Measurements from ENCODE around the gene CTRB1.

The CTRB1 gene

DNA sequence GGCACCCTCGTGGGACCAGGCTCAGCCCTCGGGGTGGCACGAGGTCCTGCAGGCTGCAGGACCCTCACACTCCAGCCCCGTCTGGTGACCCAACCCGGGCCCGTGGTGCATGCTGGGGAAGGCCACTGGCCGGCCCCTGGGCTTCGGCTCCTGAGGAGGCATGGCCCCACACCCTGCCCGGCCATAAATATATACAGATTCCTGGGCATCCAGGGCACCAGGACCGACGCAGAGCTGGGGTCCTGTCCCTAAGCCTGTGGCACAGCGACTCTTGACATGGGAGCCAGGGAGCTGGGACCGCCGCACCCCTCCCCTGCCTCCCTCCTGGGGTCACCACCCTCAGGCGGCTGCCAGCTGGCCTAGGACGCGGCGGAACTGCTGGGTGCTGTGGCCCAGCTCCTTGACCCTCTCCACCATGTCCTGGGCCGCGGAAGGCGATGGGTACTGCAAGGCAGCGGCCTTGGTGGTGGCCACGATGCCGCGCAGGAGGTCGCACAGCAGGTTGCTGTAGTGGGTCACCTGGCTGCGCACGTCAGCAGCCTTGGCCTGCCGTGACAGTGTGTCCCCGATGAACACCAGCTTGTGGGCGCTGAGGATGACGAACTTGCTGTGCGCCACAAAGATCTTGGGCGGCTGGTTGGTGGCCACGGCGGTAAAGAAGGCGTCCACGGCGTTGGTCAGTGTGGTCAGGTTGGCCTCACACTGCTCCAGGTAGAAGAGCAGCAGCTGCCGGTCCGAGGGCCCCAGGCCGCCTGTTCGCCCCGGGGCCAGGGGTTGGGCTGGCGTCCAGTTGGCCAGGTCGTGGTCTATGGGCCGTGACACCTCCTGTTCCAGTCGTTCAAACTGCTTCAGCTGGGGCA, 10.6 kb downstream of the CTRB1 start:
- TF ChIP-seq GATA3 (IDR thresholded peaks at IDR 0.05; ENCODE audit: low read depth, low read length): no peak
- TF ChIP-seq GATA2 (IDR thresholded peaks at IDR 0.05; ENCODE audit: low read depth, low read length): no peak

DNA sequence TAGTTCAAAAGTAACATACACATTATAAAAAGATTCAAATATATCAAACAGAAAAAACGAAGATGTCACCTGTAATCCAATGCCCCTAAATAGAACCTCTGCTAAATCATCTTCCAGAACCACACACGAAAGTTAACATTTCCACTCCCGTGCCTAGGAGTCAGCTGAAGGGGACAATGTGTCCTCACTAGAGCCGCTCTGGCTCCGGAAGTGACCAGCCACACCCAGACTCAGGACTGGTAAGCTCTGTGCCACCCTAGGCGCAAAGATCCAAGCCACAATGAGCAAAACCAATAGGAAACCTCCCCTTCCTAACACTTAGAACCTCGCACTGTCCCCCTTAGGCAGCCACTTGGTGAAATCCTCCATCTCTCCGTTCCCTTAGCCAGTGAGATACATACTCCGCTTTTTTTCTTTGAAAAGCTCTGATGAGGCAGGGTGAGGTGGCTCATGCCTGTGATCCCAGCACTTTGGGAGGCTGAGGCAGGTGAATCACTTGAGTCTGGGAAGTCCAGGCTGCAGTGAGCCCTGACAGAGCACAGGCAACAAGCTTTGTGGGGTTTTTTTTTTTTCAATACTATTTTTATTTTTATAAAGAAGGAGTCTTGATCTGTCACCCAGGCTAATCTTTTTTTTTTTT, 11.8 kb downstream of the CTRB1 start:
- no peak for TF ChIP-seq GATA2 (IDR thresholded peaks at IDR 0.05; ENCODE audit: low read depth, low read length)
- no peak for TF ChIP-seq GATA3 (IDR thresholded peaks at IDR 0.05; ENCODE audit: low read depth, low read length)

DNA sequence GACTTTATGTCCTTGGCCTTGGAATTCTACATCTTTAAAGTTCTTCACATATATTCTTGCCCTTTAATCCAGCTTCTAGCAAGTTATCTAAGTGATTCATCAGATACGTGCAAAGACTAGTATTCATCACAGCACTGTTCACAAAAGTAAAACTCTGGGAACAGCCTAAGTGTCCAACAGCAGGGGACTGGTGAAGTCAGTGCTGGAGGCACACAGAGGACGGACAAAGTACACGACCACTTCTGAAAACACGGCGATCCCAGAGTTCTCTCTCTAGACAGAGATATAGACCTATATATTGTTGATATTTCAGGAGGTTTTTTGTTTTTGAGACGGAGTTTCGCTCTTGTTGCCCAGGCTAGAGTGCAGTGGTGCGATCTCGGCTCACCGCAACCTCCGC, 12.8 kb downstream of the CTRB1 start:
- TF ChIP-seq GATA2 (IDR thresholded peaks at IDR 0.05; ENCODE audit: low read depth, low read length): no peak
- TF ChIP-seq GATA3 (IDR thresholded peaks at IDR 0.05; ENCODE audit: low read depth, low read length): no peak

- no peak for TF ChIP-seq GATA2 (IDR thresholded peaks at IDR 0.05; ENCODE audit: low read depth, low read length)
- TF ChIP-seq GATA3 (IDR thresholded peaks at IDR 0.05; ENCODE audit: low read depth, low read length): no peak
Observed at GRCh38 chr16:75233611-75233938, 14.8 kb downstream of the CTRB1 start.

DNA sequence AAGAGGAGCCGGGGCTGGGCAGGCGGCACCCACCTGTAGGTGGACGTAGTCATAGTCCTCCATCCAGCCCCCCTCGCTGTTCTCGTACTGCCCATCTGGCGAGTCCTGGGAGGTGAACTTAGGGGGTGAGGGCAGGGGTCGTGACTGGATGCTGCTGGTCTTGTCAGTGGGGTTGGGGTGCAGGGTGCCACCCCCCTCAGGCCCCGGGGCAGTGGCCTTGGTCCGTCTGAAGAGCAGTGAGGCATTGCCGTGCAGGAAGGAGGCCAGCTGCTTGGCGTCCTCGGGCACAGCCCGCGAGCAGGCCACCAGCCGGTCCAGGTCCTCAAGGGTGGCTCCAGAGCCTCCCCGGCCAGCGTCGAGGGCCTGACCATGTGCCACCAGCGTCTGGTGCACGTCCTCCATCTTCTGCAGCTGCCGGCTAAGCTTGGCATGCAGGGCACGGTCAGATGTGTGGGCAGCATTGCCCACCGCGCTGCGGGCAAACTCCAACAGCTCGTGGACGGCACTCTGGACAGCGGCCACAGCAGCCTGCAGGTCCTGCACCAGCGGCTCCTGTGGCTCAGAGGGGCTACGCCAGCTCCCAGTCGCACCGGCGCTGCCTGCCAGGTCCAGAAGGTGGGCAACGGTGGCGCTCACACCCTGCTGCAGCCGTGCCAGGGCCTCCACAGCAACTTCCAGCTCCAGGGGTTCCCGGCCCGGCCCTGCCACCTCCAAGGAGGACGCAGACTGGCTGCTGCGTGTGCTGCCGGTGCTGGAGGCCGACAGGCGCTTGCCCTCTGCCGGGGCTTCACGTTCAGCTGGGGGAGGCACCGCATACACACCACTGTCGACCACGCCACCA, 16.3 kb downstream of the CTRB1 start:
- TF ChIP-seq GATA3 (IDR thresholded peaks at IDR 0.05; ENCODE audit: low read depth, low read length): no peak
- no peak for TF ChIP-seq GATA2 (IDR thresholded peaks at IDR 0.05; ENCODE audit: low read depth, low read length)

DNA sequence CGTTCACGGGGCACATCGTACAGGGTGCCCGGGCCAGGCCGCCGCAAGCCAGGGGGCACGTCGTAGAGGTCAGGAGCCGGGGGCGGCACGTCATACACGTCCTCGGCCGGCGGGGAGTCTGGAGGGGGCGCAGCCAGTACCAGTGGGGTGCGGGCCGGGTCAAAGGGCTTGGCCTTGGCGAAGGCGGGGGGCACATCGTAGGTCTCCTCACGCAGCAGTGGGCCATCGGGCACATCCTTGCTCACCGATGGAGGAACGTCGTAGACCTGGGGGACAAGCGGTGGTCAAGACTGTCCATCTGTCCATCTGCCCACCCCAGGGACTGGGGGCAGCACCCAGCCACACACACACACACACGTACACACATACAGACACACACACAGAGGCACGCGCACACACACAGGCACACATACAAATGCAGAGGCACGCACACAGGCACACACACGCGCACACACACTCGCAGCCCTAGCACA, 17.0 kb downstream of the CTRB1 start:
- TF ChIP-seq GATA2 (IDR thresholded peaks at IDR 0.05; ENCODE audit: low read depth, low read length) (no peak), GATA3 (IDR thresholded peaks at IDR 0.05; ENCODE audit: low read depth, low read length) (no peak)

GRCh38 chr16:75236232-75236631, 17.4 kb downstream of the CTRB1 start:
- TF ChIP-seq GATA2 (IDR thresholded peaks at IDR 0.05; ENCODE audit: low read depth, low read length): no peak
- TF ChIP-seq GATA3 (IDR thresholded peaks at IDR 0.05; ENCODE audit: low read depth, low read length): no peak

DNA sequence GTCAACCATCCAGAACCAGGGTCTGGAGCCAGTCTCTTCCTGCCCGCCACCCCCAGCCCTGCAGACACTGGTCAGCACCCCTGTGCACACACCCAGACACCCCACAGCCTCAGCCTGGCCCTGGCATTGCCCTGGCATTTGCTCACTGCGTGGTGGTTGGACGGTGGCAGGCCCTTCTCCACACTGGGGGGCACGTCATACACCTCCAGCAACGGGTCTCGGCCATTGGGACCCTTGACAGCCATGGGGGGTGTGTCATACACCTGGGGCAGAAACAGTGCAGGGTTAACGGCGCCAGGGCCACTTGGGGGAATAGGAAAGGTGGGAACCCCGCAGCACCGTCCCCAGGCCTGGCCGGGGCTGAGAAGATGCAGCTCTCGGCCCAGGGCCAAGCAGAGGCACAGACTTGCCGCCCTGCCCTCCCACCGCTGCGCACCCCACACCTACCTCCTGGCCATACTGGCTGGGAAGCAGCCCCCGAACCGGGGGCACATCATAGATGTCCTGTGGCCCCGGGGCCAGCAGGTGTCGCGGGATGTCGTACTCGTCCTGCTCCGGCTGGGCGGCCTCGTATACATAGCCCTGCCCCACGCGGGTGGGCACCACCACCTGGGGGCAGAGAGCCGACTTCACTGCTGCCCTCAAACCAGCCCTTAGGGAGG, 18.1 kb downstream of the CTRB1 start:
- TF ChIP-seq GATA3 (IDR thresholded peaks at IDR 0.05; ENCODE audit: low read depth, low read length): no peak
- no peak for TF ChIP-seq GATA2 (IDR thresholded peaks at IDR 0.05; ENCODE audit: low read depth, low read length)

DNA sequence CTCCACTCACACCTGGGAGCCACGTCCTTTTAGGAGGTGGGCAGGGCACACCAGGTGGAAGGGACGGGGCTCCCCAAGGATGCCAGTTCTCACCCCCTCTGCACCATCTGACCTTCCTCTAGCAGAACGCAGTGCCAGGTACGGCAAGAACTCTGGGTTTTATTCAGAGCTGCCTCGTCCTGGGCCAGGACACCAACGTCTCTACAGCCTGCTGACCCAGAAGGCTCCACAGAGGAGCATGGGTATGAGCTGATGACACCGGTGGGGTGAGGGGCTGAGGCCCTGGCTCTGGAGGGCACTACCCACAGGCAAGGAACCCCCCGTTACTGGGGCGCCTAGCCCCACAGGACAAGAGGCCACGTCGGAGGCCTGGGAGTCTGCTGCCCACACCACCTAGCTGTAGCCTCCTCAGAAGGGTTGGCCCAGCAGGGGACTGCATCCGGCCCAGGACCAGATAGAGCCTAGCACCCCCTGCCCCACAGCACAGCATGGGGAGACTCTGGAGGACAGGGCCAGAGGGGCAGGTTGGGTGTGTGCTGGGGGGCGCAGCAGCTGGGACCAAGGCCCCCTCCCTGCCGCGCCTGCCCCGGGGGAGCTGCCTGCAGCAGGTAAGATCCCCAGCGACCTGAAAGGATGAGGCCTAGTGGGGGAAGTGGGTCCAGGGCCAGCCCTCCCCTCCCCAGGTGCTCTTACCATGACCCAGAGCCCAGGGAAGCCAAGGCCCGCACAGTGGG, 18.8 kb downstream of the CTRB1 start:
- no peak for TF ChIP-seq GATA3 (IDR thresholded peaks at IDR 0.05; ENCODE audit: low read depth, low read length)
- no peak for TF ChIP-seq GATA2 (IDR thresholded peaks at IDR 0.05; ENCODE audit: low read depth, low read length)

DNA sequence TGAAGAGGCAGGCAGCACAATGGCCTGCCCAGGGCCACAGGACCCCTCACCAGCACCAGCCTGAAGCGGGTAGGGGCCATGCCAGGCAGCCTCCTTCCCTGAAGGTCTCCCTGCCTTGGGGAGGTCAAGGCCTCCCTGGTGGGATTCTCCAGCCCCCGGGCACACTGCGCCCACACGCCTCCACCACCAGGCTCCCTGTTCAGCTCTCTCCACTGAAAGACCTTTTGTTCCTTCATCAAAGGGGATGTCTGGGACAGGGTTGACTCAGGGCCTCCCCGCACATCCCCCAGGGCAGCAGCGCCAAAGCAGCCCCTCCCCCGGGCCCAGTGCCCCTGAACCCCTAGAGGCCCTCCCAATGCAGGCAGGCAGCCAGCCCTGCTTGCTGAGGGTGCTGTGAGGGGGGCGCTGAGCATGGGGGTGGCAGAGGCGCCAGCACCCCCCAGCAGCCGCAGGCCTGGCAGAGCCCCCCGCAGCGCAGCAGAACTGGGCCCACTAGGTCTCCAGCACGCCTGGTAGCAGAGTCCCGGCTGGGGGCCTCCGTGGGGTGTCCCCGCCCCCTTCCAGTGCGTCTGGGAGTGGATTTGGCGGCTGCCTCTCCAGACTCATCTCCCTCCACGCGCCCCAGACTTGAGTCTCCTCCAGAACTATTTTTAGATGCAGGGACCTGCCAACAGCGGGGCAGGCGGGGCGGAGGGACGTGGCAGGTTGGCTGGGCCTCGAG, 19.5 kb downstream of the CTRB1 start:
- TF ChIP-seq GATA3 (IDR thresholded peaks at IDR 0.05; ENCODE audit: low read depth, low read length) (no peak), GATA2 (IDR thresholded peaks at IDR 0.05; ENCODE audit: low read depth, low read length) (no peak)

- TF ChIP-seq GATA2 (IDR thresholded peaks at IDR 0.05; ENCODE audit: low read depth, low read length) (no peak), GATA3 (IDR thresholded peaks at IDR 0.05; ENCODE audit: low read depth, low read length) (no peak)
Observed at GRCh38 chr16:75238853-75239541, 20.2 kb downstream of the CTRB1 start.

GRCh38 chr16:75239542-75240122, 20.8 kb downstream of the CTRB1 start:
- no peak for TF ChIP-seq GATA3 (IDR thresholded peaks at IDR 0.05; ENCODE audit: low read depth, low read length)
- TF ChIP-seq GATA2 (IDR thresholded peaks at IDR 0.05; ENCODE audit: low read depth, low read length): no peak

Data from SH-SY5Y (cell line).